SH-SY5Y (cell line): Measurements from ENCODE around the gene RPAP3.

Experiments used
- GATA2 ChIP-seq: IDR thresholded peaks from 2 replicates; pipeline ENCODE4 v1.6.1; 2011; ENCODE audit warnings: mild to moderate bottlenecking, low read depth, low read length
- GATA3 ChIP-seq: IDR thresholded peaks from 2 replicates; pipeline ENCODE4 v1.6.1; 2011; ENCODE audit warnings: low read depth, mild to moderate bottlenecking, low read length, moderate library complexity

GRCh38 chr12:47750916-47751470 is 45.2 kb upstream of the RPAP3 start:
- TF ChIP-seq GATA2: no peak
- TF ChIP-seq GATA3: no peak
